GM12878 (cell line): ENCODE measurements around the gene KLF4. TPM values are rescaled to one million over a fixed set of nuclear protein-coding genes. Genes with fewer than 3 reads are reported as not detected.

Experiments used
- DPF2 ChIP-seq: fragments of 450-650 bp; IDR thresholded peaks from 2 replicates; pipeline ENCODE4 v1.6.1; 2017; ENCODE audit warnings: mild to moderate bottlenecking
- FOXM1 ChIP-seq: IDR thresholded peaks from 2 replicates; pipeline ENCODE4 v1.6.1; 2012; ENCODE audit warnings: low read depth, mild to moderate bottlenecking, inconsistent platforms, low read length, moderate library complexity
- ZZZ3 ChIP-seq: IDR thresholded peaks from 2 replicates; pipeline ENCODE4 v1.6.1; 2011; ENCODE audit warnings: low read depth; ENCODE audit not compliant: control insufficient read depth, insufficient read length
- polyA plus RNA-seq, 11 experiments: library from polyadenylated mRNA; depleted of rRNA in 4 of 11; unstranded in 6 of 11; stranded (reverse) in 5 of 11; fragments of >200 nt; fragmentation: Nextera tagmentation in 4 of 11; fragmentation: Illumina TruSeq in 1 of 11; extraction: Ambion mirVana in 4 of 11; extraction: Trizol in 1 of 11; gene quantifications; 1 replicate in 1 of 11; 2 replicates in 10 of 11; pipeline versions ENCODE4 v1.2.1 to v1.2.3, GENCODE V29; 2011 to 2016; ENCODE audit warnings: inconsistent platforms in 2 of 11, missing spikeins in 2 of 11, low read depth in 1 of 11
- total RNA-seq, 4 experiments: library from RNA; depleted of rRNA in 3 of 4; stranded (reverse); fragments of >200 nt in 3 of 4; fragmentation: Illumina TruSeq in 1 of 4; extraction: Trizol in 1 of 4; gene quantifications; 2 replicates each; pipeline versions ENCODE4 v1.2.1 to v1.2.3, GENCODE V29; 2013 to 2021
- TF ChIP-seq, protein P1 (sequence below): IDR thresholded peaks from 2 replicates; pipeline ENCODE4 v1.6.1; 2011; ENCODE audit warnings: borderline replicate concordance, low read depth, mild to moderate bottlenecking, moderate library complexity, mixed read lengths, low read length; ENCODE audit not compliant: insufficient read depth; ENCODE audit errors: extremely low read length
- TF ChIP-seq, protein P2 (sequence below): IDR thresholded peaks from 2 replicates; pipeline ENCODE4 v1.6.1; 2012; ENCODE audit warnings: low read depth, low read length, improper control_type of control experiment
- TF ChIP-seq, protein P3 (sequence below): IDR thresholded peaks from 2 replicates; pipeline ENCODE4 v1.6.1; 2011; ENCODE audit warnings: borderline replicate concordance, low read depth, mild to moderate bottlenecking, moderate library complexity, low read length; ENCODE audit not compliant: insufficient read depth, poor library complexity, severe bottlenecking

The KLF4 gene
- total and polyA plus RNA-seq, 10 of the 15 experiments (the other 5 are each of a cell fraction or from before 2014, with no cell fraction given): 0.03 to 0.40 (median 0.10) TPM; not detected in 1

DNA sequence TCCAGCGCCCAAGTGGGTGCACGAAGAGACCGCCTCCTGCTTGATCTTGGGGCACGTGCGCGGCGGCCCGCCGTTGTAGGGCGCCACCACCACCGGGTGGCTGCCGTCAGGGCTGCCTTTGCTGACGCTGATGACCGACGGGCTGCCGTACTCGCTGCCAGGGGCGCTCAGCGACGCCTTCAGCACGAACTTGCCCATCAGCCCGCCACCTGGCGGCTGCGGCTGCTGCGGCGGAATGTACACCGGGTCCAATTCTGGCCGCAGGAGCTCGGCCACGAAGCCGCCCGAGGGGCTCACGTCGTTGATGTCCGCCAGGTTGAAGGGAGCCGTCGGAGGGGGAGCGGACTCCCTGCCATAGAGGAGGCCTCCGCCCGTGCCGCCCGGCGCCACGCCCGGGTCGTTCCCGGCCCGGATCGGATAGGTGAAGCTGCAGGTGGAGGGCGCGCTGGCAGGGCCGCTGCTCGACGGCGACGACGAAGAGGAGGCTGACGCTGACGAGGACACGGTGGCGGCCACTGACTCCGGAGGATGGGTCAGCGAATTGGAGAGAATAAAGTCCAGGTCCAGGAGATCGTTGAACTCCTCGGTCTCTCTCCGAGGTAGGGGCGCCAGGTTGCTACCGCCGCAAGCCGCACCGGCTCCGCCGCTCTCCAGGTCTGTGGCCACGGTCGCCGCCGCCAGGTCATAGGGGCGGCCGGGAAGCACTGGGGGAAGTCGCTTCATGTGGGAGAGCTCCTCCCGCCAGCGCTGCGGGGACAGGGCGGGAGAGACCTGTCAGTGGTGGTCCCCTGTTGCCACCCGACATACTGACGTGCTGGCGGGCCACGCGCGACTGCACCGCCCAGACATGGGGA, 1.8 kb downstream of the KLF4 start (continued):
- TF ChIP-seq, protein P1, sequence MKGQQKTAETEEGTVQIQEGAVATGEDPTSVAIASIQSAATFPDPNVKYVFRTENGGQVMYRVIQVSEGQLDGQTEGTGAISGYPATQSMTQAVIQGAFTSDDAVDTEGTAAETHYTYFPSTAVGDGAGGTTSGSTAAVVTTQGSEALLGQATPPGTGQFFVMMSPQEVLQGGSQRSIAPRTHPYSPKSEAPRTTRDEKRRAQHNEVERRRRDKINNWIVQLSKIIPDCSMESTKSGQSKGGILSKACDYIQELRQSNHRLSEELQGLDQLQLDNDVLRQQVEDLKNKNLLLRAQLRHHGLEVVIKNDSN: no peak
- TF ChIP-seq, protein P2, sequence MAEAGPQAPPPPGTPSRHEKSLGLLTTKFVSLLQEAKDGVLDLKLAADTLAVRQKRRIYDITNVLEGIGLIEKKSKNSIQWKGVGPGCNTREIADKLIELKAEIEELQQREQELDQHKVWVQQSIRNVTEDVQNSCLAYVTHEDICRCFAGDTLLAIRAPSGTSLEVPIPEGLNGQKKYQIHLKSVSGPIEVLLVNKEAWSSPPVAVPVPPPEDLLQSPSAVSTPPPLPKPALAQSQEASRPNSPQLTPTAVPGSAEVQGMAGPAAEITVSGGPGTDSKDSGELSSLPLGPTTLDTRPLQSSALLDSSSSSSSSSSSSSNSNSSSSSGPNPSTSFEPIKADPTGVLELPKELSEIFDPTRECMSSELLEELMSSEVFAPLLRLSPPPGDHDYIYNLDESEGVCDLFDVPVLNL: no peak
- TF ChIP-seq ZZZ3 (no peak), DPF2 (no peak), FOXM1 (no peak)
- TF ChIP-seq, protein P3, sequence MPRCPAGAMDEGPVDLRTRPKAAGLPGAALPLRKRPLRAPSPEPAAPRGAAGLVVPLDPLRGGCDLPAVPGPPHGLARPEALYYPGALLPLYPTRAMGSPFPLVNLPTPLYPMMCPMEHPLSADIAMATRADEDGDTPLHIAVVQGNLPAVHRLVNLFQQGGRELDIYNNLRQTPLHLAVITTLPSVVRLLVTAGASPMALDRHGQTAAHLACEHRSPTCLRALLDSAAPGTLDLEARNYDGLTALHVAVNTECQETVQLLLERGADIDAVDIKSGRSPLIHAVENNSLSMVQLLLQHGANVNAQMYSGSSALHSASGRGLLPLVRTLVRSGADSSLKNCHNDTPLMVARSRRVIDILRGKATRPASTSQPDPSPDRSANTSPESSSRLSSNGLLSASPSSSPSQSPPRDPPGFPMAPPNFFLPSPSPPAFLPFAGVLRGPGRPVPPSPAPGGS: no peak
